NK-92 (cell line): ENCODE results near the gene PARL.

Experiments used
- DNase-seq: peaks from one replicate; lab custom pipeline; 2025; ENCODE audit not compliant: unreplicated experiment; lab: John Stamatoyannopoulos, UW

PARL gene

DNA sequence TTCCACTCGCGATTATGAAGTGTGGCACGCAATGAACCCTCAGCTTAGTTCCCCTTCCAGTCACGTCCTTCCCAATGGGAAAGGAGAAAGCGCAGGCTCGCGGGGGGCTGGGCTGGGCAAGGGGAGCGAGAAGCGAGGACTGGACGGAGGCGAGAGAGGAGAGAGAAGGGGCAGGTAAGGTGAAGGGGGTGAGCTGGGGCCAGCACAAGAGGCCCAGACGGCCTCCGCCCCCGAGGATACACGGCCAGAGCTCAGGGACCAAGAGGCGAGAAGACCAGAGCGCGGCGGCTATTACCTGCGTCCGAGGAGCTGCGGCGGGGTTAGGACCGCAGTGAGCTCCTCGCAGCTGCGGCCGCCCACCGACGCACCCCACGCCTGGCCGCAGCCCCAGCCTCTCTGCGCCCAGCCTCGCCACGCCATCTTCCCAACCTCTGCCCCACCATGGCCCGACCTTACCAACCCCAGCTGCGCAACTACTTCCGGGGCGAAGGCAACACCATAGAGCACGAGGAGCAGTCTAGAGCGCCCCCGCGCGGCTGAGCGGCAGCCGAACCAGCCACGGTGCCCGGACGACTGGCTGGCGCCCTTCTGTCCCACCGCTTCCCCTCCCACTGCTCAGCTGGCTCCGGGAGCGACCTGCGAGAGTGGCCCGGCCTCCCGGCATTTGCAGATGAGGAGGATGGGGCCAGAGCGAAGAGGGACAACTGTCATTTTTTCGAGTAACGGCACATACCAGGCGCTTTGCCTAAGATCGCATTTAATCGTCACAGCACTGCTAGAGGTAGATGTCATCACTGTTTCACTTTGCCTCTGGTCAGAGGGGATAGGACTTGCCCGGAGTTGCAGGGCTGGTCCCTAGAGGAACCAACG is at the start of gene PARL:
Gene PARL, minus strand, starts transcription at position 454 of the 870 bp plus-strand sequence. Its CDS starts 34 bp downstream, at position 420.
- peak; percentile 60 for DNase-seq

GRCh38 chr3:183933160-183933559 is 48.5 kb upstream of the PARL start:
- DNase-seq, result no peak

DNA sequence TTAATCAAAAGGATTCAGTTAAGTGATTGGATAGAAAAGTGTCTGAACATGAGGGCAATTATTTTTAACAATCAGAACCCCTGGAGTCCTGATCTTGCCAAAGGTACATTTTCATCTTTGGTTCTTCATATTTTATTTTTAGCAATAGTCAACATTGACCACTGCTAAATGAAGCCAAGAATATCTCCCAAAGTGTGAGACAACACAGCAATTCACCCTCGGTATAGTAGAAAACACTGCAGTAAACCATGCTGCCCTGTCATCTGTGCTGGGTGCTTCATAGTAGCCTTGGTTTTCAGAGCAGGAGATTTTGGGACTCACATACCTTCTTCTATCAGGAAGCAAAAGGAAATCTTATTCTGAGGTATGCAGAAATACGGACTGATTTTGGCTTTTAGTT is 47.2 kb upstream of the PARL start:
- DNase-seq, result no peak

DNA sequence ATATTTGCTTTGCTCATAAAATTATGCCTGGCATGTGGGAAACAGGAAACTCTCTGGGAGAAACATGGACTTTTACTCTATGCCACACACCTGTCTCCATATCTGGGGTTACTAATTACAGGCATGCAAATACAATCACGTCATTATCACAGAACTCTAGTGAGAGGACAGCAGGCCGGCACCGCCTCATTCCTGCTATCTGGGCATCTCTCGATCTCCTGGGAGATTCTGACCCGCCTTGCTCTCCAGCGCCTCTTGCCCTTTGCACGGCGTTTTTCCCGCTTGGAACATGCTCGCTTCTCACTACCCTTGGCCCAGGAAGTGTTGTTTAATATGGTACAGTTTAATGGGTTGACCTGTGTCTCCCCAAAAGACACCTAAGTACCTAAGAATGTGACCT is 45.4 kb upstream of the PARL start:
- no peak for DNase-seq

DNA sequence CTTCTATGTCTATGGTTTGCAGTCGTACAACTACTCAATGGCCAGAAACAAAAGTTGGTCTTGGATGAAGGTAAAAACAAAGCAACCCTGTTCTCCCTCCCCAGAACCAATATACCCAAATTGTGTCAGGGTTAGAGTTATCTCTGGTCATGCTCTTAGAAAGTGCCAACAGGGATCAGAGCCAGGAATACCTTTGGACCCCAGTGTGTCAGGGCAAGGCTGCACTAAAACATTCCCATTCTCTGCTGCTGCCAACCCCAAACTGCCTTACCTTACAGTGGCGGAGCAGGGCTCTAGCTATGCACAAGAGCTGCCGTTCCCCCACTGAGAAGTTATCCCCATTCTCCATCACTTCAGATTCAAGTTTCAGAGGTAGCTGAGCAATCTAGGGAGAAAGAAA is 42.4 kb upstream of the PARL start:
- DNase-seq, result no peak

DNA sequence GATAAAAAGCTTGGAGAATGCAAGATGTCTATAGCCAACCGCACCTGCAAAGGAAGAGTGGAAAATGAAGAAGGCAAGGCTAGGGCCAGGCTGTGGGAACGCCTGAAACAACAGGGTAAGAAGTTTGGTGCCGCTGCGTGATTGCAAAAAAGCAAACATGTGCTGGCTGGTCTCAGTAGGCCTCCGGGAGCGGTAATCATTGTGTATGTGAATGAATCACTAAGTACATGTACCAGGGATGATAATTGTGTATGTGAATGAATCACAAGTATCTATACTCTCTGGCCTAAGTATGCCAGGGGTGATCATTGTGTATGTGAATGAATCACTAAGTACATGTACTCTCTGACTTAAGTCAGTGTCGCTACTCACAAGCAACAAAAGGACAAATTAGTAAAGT is 40.3 kb upstream of the PARL start:
- no peak for DNase-seq

- no peak for DNase-seq
These were observed 39.9 kb upstream of the PARL start for GRCh38 chr3:183924543-183924942.

GRCh38 chr3:183922421-183922820 is 37.7 kb upstream of the PARL start:
- no peak for DNase-seq

GRCh38 chr3:183921096-183921495 is 36.4 kb upstream of the PARL start:
- DNase-seq, result no peak

DNA sequence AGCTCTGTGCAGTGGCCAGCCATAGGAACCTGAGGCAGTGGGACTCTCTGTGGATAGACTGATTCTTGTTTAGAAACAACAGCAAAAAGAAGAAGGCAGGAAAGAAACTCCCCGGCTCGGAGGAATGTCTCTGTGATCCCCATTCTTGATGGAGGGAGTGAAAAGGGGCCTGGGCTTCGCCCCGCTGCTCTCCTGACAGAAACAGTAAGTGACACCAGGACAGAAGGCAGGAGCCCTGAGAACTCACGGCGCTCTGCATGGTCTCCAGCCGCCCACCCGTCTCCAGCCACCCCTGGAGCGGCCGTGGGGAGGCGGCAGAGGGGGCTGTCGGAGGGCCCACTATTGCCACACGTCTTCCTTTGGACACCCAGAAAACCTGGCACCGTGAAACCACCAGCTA is 35.7 kb upstream of the PARL start:
- DNase-seq, result no peak

DNA sequence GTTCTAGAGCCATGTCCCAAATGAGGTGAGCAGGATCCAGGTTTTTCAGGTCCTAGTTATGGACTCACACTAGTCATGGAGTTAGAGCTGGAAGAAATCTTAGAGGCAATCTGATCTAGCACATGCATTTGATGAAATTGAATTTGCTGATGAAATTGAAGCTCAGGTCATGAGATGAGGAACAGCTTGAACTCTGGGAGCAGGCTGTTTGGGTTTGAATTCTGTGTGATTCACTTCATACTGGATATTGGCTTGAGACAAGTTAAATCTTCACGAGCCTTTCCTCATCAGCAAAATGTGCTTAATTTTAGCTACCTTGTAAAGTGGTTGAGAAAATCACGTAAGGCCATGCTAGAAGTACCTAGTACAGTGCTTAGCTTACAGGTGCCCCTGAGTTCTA is 33.5 kb upstream of the PARL start:
- DNase-seq, result no peak

DNA sequence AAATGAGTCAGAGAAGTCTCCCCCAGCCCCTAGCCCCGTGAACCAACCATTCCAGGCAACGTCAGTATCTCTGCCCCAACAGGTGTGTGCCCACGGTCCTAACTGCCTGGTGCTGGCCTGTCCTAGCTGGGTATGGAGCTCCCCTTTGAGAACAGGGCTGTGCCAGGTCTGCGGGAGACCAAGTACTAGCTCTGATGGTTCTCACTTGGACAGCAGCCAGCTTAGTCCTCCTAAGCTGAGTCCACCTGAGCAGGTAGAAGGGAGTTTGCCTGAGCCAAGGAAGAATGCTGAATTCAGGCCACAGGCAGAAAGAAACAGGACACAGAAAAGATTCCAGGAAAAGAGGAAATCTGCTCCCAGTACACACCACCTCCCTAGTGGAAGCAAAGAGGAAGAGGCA is 33.1 kb upstream of the PARL start:
- DNase-seq, result no peak

GRCh38 chr3:183914856-183915255 is 30.2 kb upstream of the PARL start:
- DNase-seq, result no peak

DNA sequence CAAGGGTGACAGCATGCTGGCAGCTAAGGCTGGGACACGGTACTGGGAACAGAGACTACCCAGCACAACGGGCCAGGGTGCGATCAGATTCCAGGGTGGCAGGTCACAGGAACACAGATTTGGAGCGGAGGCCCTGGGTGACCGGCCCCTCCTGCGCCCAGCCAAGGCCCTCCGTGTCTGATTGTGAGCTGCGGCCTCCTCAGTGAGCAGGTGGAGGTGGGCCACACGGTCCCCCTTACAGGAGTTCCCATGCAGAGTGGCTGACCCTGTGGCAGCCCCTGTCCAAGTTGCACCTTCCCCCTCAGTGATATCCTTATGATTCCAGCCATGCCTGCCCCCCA is 28.9 kb upstream of the PARL start:
- no peak for DNase-seq

- no peak for DNase-seq
These were observed 28.4 kb upstream of the PARL start for GRCh38 chr3:183912895-183913579.

GRCh38 chr3:183911763-183912506 is 27.3 kb upstream of the PARL start:
- no peak for DNase-seq

DNA sequence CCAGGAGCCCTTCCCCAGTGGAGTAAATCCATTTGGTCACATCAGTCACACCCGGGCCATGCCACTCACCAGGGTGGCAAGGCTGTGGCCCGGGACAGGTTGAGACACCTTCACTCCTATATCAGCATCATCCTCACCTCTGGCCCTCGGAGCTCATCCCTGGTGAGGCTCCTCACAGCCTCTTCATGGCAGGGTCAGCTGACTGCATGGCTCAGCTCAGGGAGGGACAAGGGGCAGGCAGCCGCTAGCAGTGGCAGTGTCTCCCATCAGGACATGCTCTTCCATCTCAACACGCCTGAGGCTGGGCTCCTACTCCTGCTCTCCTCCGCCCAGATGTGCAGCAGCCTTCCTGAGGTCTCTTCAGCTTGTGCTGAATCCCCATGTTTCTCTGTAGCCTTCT is 26.4 kb upstream of the PARL start:
- DNase-seq, result no peak

GRCh38 chr3:183909030-183909600 is 24.4 kb upstream of the PARL start:
- no peak for DNase-seq

DNA sequence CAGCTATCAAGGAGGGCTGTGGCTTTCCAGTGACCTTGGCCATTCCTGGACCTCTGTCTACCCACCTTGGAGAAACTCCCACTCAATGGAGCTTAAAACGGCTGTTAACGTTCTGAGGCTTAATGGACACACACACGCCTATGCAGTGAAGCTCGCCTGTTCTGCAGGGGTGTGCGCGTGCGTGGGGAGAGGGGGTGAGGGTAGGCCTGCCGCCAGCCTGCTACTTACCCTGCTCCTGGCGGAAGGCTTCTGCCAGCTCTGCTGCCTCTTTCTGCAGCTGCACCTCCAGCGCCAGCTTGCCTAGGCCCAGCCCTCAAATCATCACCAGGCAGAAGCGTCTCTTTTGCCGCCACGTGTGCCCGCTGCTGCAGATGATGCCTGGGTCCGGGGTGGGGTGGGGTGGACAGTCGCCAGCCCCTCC is 23.2 kb upstream of the PARL start:
- no peak for DNase-seq

- DNase-seq, result no peak
These were observed 22.5 kb upstream of the PARL start for GRCh38 chr3:183907176-183907575.

- no peak for DNase-seq
These were observed 21.7 kb upstream of the PARL start for GRCh38 chr3:183906234-183906921.
